GM12878 (cell line): ENCODE measurements around the gene GPRIN1. TPM values are rescaled to one million over a fixed set of nuclear protein-coding genes. Genes with fewer than 3 reads are reported as not detected.

ENCODE experiments used
- ATAC-seq: fragments of 200-7000 bp; cut with Tn5 transposase; 3 replicates; pipeline ENCODE4 v1.9.1; 2020; ENCODE audit warnings: mild to moderate bottlenecking, moderate library complexity
- BruUV-seq: library from RNA; stranded (reverse); fragments of 400-500 nt; replicated peaks from 2 replicates; lab custom pipeline; 2021; lab: Mats Ljungman, UMichigan
- CTCF ChIA-PET: fragments of 300-600 bp; sonication (Branson Sonifier 250); formaldehyde crosslinking; extraction: SDS; loops from one replicate; lab custom pipeline; 2021; ENCODE audit warnings: inconsistent platforms; lab: Yijun Ruan, JAX
- POLR2A ChIA-PET: fragments of 350-600 bp; formaldehyde crosslinking; extraction: SDS; loops from one replicate; lab custom pipeline; 2021; ENCODE audit warnings: inconsistent platforms; lab: Charles Lee
- RAD21 ChIA-PET: fragments of 300-600 bp; sonication (Branson Sonifier 250); formaldehyde crosslinking; loops from one replicate; lab custom pipeline; 2023; ENCODE audit warnings: antibody characterized with exemption; ENCODE audit not compliant: unreplicated experiment; lab: Charles Lee
- SMC1A ChIA-PET: fragments of 300-600 bp; sonication (Branson Sonifier 250); formaldehyde crosslinking; loops from one replicate; lab custom pipeline; 2023; ENCODE audit not compliant: unreplicated experiment, uncharacterized antibody; lab: Charles Lee
- DNase-seq: peaks from one replicate; pipeline ENCODE4 v3.0.0-alpha.2; 2011; ENCODE audit warnings: low read depth, low spot score
- FAIRE-seq: peaks from 3 replicates; lab custom pipeline; 2011; peaks lifted over from hg19 to GRCh38; lab: Jason Lieb, UNC
- H2AFZ ChIP-seq: 2 replicates; pipeline ENCODE4 v1.6.0; 2011; ENCODE audit warnings: low read depth, low read length, control low read depth; ENCODE audit not compliant: control insufficient read depth
- H3K27ac ChIP-seq: 2 replicates; pipeline ENCODE4 v1.5.1; 2011; ENCODE audit warnings: control low read depth; ENCODE audit not compliant: control insufficient read depth, insufficient read depth
- H3K27me3 ChIP-seq, 2 experiments: replicated peaks in 1 of 2; 2 replicates each; pipeline versions ENCODE4 v1.6.0 to v1.6.1; 2011; ENCODE audit warnings: low read length in 1 of 2; ENCODE audit not compliant: control insufficient read depth in 2 of 2, insufficient read depth in 2 of 2
- H3K36me3 ChIP-seq, 2 experiments: 2 replicates each; pipeline ENCODE4 v1.5.1; 2011; ENCODE audit warnings: low read length in 1 of 2; ENCODE audit not compliant: control insufficient read depth in 2 of 2, insufficient read depth in 2 of 2
- H3K4me1 ChIP-seq: 2 replicates; pipeline ENCODE4 v1.6.1; 2011; ENCODE audit warnings: mild to moderate bottlenecking, low read length, moderate library complexity, mixed read lengths; ENCODE audit not compliant: control insufficient read depth, insufficient read depth
- H3K4me2 ChIP-seq: 2 replicates; pipeline ENCODE4 v1.6.0; 2011; ENCODE audit warnings: control low read depth; ENCODE audit not compliant: control insufficient read depth, insufficient read depth
- H3K4me3 ChIP-seq: fragments of 200-600 bp; sonication (generic); 2 replicates; pipeline ENCODE4 v1.5.1; 2016
- H3K79me2 ChIP-seq: 2 replicates; pipeline ENCODE4 v1.6.0; 2011; ENCODE audit warnings: low read length; ENCODE audit not compliant: control insufficient read depth, insufficient read depth
- H3K9ac ChIP-seq: 2 replicates; pipeline ENCODE4 v1.8.0; 2011; ENCODE audit warnings: low read length, control low read depth, mixed read lengths; ENCODE audit not compliant: control insufficient read depth, insufficient read depth
- H3K9me3 ChIP-seq: replicated peaks from 3 replicates; pipeline ENCODE4 v1.5.1; 2011; ENCODE audit warnings: mild to moderate bottlenecking, low read length; ENCODE audit not compliant: control insufficient read depth, insufficient read depth
- H4K20me1 ChIP-seq: 2 replicates; pipeline ENCODE4 v1.6.0; 2011; ENCODE audit not compliant: control insufficient read depth, insufficient read depth
- FOXM1 ChIP-seq: IDR thresholded peaks from 2 replicates; pipeline ENCODE4 v1.6.1; 2012; ENCODE audit warnings: low read depth, mild to moderate bottlenecking, inconsistent platforms, low read length, moderate library complexity
- HDAC6 ChIP-seq: fragments of 200-600 bp; sonication (generic); IDR thresholded peaks from one replicate; pipeline ENCODE4 v1.8.0; 2017; ENCODE audit warnings: antibody characterized with exemption; ENCODE audit not compliant: unreplicated experiment
- MEF2A ChIP-seq: IDR thresholded peaks from 2 replicates; pipeline ENCODE4 v1.6.1; 2011; ENCODE audit warnings: low read depth, mild to moderate bottlenecking, low read length, moderate library complexity; ENCODE audit not compliant: insufficient read depth
- POLR2AphosphoS2 ChIP-seq: IDR thresholded peaks from 2 replicates; pipeline ENCODE4 v1.6.1; 2011; ENCODE audit warnings: low read depth, mild to moderate bottlenecking, low read length, improper control_type of control experiment, moderate library complexity
- RB1 ChIP-seq: fragments of 450-650 bp; formaldehyde crosslinking; IDR thresholded peaks from 2 replicates; pipeline ENCODE4 v1.6.1; 2017; ENCODE audit warnings: mild to moderate bottlenecking, borderline replicate concordance
- RBBP5 ChIP-seq: fragments of 200-600 bp; sonication (generic); conservative IDR thresholded peaks from 2 replicates; pipeline ENCODE4 v1.6.1; 2016
- ZNF217 ChIP-seq: fragments of 450-650 bp; IDR thresholded peaks from 2 replicates; pipeline ENCODE4 v1.6.1; 2017; ENCODE audit warnings: antibody characterized with exemption, mild to moderate bottlenecking
- ZNF592 ChIP-seq: fragments of 450-650 bp; IDR thresholded peaks from 2 replicates; pipeline ENCODE4 v1.6.1; 2017; ENCODE audit warnings: mild to moderate bottlenecking, moderate library complexity
- ZNF622 ChIP-seq: fragments of 450-650 bp; IDR thresholded peaks from 2 replicates; pipeline ENCODE4 v1.6.1; 2017; ENCODE audit warnings: mild to moderate bottlenecking, inconsistent platforms
- WGBS: methylation state at CpG from one replicate; pipeline ENCODE4 v1.1.6; 2016; ENCODE audit warnings: low lambda C conversion rate; ENCODE audit not compliant: insufficient replicate concordance, insufficient coverage; ENCODE audit errors: missing lambda C conversion rate; 5-methylcytosine and 5-hydroxymethylcytosine counted together
- in situ Hi-C: fragments of 300-500 bp; cut with MboI; formaldehyde crosslinking; loops from 9 replicates; pipeline ENCODE4 v1.14.3; 2018; ENCODE audit warnings: mixed read lengths
- intact Hi-C: fragments of 100-400 bp; cut with micrococcal nuclease; formaldehyde crosslinking; loops from one replicate; pipeline ENCODE4 v1.14.2; 2022; ENCODE audit not compliant: unreplicated experiment
- polyA plus RNA-seq, 11 experiments: library from polyadenylated mRNA; depleted of rRNA in 4 of 11; unstranded in 6 of 11; stranded (reverse) in 5 of 11; fragments of >200 nt; fragmentation: Nextera tagmentation in 4 of 11; fragmentation: Illumina TruSeq in 1 of 11; extraction: Ambion mirVana in 4 of 11; extraction: Trizol in 1 of 11; gene quantifications; 1 replicate in 1 of 11; 2 replicates in 10 of 11; pipeline versions ENCODE4 v1.2.1 to v1.2.3, GENCODE V29; 2011 to 2016; ENCODE audit warnings: inconsistent platforms in 2 of 11, missing spikeins in 2 of 11, low read depth in 1 of 11
- total RNA-seq, 4 experiments: library from RNA; depleted of rRNA in 3 of 4; stranded (reverse); fragments of >200 nt in 3 of 4; fragmentation: Illumina TruSeq in 1 of 4; extraction: Trizol in 1 of 4; gene quantifications; 2 replicates each; pipeline versions ENCODE4 v1.2.1 to v1.2.3, GENCODE V29; 2013 to 2021

GPRIN1 gene
- total and polyA plus RNA-seq, 10 of the 15 experiments (the other 5 are each of a cell fraction or from before 2014, with no cell fraction given), result 0.52 to 16.3 (median 4.5) TPM

- no peak for TF ChIP-seq ZNF622
Measured at GRCh38 chr5:176629317-176629852, 19.4 kb upstream of the GPRIN1 start (continued).

- H3K79me2 ChIP-seq, result no peaks in the 10 kb centered on the region
- no peak for FAIRE-seq
- peaks cover 7 to 9% of the 10 kb centered on the region in 2 experiments for H3K27me3 ChIP-seq
- WGBS, result 24% methylated on average over 13 of the region's 13 CpGs
- no TSS peak for BruUV-seq
- in situ Hi-C loops (no loop called here), intact Hi-C loops (no loop called here)
- no peak overlapping the region for H3K27ac ChIP-seq
- H3K36me3 ChIP-seq, result no peaks in the 10 kb centered on the region
- RAD21 ChIA-PET, result no interaction called here
- H3K4me1 ChIP-seq, result peaks cover 7% of the 10 kb centered on the region; the same call in 1 of the 2 replicates
- H4K20me1 ChIP-seq, result 0 out of 2 replicates have a peak, but pooled peaks cover 3% of the 10 kb centered on the region
- ATAC-seq, result no peak
- no peak overlapping the region for H3K9ac ChIP-seq
- no peak overlapping the region for H3K4me3 ChIP-seq
- DNase-seq, result no peak
- SMC1A ChIA-PET, result no interaction called here
- H3K4me2 ChIP-seq, result no peak overlapping the region
- TF ChIP-seq HDAC6 (no peak), ZNF217 (no peak), RBBP5 (no peak), POLR2AphosphoS2 (no peak), ZNF592 (no peak), FOXM1 (no peak), MEF2A (no peak), RB1 (no peak)
- CTCF ChIA-PET, result no interaction called here
- no peaks in the 10 kb centered on the region for H3K9me3 ChIP-seq
- no peak overlapping the region for H2AFZ ChIP-seq
- POLR2A ChIA-PET, result no interaction called here
Measured at GRCh38 chr5:176628406-176629228, 18.7 kb upstream of the GPRIN1 start.
